Measurements from ENCODE around the gene AUNIP.

GRCh38 chr1:25847929-25848328, 11.3 kb downstream of the AUNIP start:
- TF ChIP-seq CTCF (IDR thresholded peaks at IDR 0.05 in 2 of 3, conservative IDR thresholded peaks at IDR 0.05 in 1 of 3; ENCODE audit: borderline replicate concordance in 1 of 3, insufficient read depth in 1 of 3, low read depth in 2 of 3, low read length in 2 of 3) (no peak), POLR2A (IDR thresholded peaks at IDR 0.05; ENCODE audit: borderline replicate concordance, extremely low read depth, insufficient read depth, insufficient read length) (no peak), POLR2AphosphoS5 (IDR thresholded peaks at IDR 0.05; ENCODE audit: low read depth, low read length) (no peak), EZH2 (IDR thresholded peaks at IDR 0.05) (no peak), ZBTB33 (IDR thresholded peaks at IDR 0.05; ENCODE audit: extremely low read depth, insufficient replicate concordance, low read length) (no peak), ZNF274 (IDR thresholded peaks at IDR 0.05; ENCODE audit: low read depth, low read length) (no peak), REST (IDR thresholded peaks at IDR 0.05; ENCODE audit: low read depth) (no peak), SRF (IDR thresholded peaks at IDR 0.05; ENCODE audit: low read depth) (no peak), YY1 (IDR thresholded peaks at IDR 0.05; ENCODE audit: extremely low read depth, insufficient replicate concordance, low read depth, low read length) (no peak)

Measured in HCT116 (cell line).